Stimulated activated CD8-positive, alpha-beta memory T cell treated with anti-CD3 and anti-CD28 coated beads, Interleukin-4, amount 100 ng/mL, for 24 hours (primary cell): ENCODE data around the gene RYR1.
"Not testable (repeated sequence)": the region's sequence is repeated elsewhere in the genome, so short reads cannot be mapped to it uniquely, and the experiment has no call there.

Experiments
- DNase-seq: peaks from one replicate; pipeline ENCODE4 v3.0.0-alpha.2; 2020; ENCODE audit warnings: low read depth

Gene RYR1

DNA sequence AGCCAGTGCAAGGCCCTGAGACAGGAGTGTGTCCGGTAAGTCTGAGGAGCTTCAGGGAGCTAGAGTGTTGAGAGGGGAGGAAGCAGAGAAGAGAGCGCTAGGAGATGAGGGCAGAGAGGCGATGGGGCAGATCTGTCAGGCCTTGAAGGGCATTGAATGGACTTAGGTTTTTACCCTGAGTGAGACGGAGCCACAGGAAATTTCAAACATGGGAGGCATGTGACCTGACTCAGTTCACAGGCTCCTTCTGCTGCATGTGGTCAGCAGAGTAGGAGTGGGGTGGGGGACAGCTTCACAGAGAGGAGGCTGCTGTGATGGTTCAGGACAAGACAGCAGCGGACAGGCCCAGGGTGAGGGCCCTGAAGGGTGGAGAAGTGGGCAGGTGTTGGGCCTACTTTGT lies 33.1 kb upstream of the RYR1 start:
- no peak for DNase-seq

DNA sequence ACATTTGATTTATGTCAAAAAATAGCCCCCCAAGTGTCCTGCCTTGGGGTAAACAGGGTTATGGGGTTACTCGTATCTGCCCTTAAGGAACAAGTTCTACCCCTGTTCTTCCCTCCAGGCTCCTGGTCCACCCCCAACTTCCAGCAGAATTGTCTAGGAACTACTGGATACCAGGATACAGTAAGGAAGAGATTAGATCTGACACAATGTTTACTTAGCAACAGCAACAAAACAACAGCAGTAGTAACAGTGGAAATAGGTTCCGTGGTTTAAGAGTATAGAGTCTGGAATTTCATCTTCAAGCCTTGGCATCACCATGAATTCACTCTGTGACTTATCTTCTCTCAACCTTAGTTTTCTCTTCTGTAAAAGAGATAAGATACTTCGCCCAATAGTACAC lies 32.3 kb upstream of the RYR1 start:
- no peak for DNase-seq

DNA sequence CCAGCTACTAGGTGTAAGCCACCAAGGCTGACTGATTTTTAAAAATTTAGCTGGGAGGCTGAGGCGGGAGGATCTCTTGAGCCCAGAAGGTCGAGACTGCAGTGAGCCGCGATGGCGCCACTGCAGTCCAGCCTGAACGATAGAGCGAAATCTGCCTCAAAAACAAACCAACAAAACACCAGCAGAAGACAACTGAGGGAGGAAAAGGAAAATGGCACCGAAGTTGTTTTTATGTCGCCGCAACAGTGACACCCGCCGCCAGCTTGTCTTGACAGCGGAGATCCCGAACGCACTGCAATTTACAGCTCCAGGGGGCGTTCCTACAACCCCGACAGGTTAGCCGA lies 30.9 kb upstream of the RYR1 start:
- DNase-seq = no peak

DNA sequence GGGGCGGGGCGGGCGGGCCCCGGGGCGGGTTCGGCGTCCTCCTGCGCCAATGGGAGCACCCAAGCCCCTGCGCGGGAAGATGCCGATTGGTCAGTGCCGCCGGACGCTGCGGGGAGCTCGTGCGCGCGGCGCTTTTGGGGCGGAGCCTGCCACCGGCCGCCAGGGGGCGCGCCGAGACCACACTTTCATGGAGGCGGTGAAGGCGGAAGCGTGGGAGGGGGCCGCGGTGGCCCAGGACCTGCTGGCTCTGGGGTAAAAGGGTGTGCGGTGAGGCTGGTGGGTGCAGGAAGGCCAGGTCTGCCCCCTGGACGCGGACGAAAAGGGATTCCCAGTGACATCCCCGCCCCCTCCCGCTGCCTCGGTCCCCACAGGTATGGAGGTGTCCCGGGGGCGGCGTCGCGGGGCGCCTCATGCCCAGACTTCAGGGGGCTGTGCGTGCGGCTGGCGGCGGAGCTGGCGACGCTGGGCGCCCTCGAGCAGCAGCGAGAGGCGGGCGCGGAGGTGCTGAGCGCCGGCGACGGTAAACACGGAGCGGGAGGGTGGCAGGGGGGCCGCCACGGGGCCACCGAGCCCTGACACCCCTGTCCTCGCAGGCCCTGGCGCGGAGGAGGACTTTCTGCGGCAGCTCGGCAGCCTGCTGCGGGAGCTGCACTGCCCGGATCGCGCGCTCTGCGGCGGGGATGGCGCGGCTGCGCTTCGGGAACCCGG lies 30.4 kb upstream of the RYR1 start, which contains the start of gene FAM98C:
Gene FAM98C, plus strand, starts transcription at position 127 of the 708 bp plus-strand sequence. Its CDS starts 61 bp downstream, at position 188.
- DNase-seq = peak; percentile 94

DNA sequence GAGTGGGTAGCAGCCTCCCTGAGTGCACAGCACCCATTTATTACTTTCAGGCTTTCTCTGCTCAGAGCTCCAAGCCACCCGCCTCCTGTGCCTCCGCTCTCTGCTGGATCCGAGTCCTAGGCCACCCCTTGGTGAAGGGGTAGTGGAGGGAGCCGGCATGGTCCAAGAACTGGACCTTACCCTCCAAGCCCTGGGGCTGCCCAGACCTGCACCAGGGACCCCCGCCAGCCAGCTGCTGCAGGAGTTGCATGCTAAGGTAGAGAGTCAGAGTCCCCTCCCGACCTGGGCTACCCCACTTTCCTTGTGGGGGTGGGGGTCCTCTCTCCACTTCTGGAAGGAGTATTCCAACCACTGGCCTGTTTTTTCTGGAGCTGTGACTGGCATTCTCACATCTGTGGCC lies 28.6 kb upstream of the RYR1 start:
- no peak for DNase-seq

DNA sequence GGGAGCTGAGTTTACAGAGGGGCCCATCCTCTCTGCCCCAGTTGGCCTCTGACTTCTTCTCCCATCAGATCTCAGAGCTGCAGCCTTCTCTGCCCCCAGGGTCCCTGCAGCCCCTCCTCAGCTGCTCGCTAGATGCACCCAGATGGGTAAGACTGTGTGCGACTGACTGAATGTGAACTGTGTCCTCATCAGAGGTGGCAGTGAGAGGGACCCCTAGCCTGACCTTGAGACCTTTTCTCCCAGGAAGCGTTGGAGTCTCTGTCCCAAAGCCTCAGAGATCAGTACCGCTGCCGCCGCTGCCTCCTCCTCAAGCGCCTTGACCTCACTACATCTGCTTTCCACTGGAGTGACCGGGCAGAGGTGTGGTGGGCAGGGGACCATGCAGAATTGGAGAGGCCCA lies 28.2 kb upstream of the RYR1 start:
- DNase-seq = no peak

DNA sequence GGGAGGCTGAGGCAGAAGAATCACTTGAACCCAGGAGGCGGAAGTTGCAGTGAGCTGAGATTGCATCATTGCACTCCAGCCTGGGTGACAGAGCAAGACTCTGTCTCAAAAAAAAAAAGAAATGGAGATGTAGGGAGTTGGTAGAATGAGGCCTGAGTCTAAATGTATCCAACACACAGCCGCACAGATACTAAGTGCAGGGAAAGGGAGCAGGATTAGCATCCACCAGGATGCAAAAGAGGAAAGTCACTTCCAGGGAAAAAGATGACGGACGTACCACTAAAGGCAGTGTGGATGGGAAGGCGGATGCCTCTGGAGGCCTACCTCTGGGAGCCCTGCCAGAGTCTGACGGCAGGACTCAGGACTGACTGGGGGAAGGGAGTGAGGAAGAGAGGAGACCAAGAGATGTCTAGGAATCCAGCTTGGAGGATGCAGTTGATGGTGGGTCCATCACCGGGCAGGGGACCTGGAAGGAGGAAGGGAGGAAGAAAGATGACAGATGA lies 23.8 kb upstream of the RYR1 start:
- no peak for DNase-seq

DNA sequence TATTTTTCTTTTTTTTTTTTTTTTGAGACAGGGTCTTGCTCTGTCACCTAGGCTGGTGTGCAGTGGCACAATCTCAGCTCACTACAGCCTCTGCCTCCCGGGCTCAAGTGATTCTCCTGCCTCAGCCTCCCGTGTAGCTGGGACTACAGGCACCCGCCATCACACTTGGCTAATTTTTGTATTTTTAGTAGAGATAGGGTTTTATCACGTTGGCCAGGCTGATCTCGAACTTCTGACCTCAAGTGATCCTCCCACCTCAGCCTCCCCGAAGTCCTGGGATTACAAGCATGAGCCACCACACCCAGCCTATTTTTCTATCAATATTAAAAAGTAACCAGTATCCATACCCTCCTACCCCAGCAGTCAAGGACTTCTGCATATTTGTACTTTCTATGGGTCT lies 23.1 kb upstream of the RYR1 start:
- DNase-seq = not testable (repeated sequence)

DNA sequence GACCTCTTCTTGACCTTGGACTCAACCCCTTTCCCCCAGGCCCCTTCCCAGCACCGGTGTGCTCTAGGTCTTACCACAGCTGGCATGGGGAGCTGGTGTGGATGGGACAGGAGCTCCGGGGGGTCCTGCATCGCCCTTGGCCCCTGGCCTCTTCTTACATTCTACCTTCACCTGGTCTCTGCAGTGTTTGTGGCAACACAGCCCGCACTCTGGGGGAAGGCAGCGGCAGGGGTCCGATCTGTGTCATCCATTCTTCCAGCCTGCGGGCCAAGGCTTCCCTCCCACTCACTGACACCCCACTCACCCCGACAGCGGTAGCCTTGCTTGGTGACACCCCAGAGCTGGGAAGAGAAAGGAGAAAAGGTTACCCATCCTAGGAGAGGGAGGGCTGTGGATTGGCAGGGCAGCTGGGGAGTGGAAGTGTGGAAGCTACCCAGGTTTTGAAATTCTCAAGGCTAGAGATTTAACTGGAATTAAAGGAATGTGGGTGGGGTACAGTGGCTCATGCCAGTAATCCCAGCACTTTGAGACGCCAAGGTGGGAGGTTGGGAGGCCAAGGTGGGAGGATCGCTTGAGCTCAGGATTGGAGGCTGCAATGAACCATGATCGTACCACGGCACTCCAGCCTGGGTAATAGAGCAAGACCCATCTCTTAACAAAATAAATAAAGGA lies 22.3 kb upstream of the RYR1 start:
- DNase-seq = no peak

DNA sequence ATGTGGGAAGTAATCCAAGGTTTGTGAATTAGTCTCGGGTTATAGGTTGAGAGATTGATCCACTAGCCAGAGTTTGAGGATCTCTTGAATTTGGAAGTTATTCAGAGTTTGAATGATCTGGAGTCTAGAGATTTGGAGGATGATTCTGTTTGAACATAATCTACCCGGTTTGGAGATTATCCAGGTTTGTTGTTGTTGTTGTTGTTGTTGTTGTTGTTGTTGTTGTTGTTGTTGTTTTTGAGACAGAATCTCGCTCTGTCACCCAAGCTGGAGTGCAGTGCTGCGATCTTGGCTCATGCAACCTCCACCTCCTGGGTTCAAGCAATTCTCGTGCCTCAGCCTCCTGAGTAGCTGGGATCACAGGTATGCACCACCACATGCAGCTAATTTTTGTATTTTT lies 21.6 kb upstream of the RYR1 start:
- not testable (repeated sequence) for DNase-seq

DNA sequence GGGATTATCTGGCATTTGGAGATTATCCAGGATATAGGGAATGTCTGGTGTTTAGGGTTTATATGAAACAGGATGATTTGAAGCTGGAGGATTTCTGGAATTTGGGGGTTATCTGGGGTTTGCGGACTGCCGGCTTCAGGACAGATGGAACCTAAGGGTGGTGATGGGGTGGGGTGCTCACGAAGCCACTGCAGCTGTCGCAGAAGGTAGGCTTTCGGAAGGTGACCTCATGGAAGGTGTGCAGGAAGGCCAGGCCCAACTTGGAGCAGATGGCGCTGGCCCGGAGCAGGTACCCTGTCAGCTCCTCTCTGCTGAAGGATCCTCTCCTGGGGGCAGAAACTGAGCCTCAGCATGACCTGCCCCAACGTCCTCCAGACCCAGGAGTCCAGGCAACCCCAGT lies 21.0 kb upstream of the RYR1 start:
- DNase-seq = no peak

DNA sequence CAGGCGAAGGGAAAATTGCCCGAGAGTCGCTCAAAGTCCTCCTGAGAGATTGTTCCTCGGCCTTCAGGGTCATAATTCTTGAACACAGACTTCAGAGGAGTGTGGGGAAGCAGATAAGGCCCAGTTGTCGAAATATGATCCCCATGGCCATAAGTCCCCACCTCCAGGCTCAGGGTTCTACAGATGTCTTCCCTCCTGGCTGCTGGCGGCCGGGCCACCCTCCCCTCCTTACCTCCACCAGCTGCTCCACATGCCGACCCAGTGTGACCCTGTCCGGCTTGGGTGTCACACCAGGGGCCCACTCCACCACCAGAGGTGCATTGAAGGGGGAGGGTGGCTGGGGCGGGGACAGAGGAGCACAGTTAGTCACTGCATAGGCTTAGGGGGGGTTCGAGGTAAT lies 20.5 kb upstream of the RYR1 start:
- DNase-seq = no peak

DNA sequence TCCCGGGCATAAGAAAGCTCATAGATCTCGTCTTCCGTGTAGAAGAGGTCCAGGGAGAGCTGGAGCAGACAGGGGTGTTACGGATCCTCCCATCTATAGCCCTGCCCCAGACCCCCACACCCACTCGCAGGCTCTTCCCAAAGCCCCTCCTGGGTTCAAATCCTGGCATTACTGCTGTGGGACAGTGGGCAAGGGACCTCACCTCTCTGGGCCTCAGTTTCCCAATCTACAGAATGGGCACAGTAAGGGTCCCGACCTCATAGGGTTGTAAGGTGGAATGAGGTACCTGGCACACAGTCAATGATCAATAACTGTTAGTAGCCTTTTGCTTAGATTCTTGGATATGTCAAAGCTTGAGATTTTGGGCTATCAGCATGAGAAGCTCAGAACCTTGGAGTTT lies 20.1 kb upstream of the RYR1 start:
- no peak for DNase-seq

DNA sequence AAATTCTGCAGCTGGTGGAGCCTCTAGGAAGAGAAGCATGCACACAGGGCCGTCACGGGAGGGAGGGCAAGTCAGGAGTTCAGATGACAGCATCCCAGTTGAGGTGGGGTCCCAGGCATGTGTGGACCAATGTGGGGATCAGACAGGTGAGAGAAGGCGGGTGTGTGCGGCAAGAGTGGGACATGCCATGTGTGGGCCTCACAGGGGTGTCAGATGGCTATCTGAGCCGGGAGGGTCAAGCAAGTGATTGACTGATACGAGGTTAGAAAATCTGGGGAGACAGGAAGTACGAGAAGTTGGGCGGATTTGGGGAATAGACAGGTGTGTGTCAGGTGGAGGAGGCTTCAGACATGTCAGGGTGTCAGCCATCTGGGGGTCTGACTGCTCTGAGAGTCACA lies 16.3 kb upstream of the RYR1 start:
- no peak for DNase-seq

DNA sequence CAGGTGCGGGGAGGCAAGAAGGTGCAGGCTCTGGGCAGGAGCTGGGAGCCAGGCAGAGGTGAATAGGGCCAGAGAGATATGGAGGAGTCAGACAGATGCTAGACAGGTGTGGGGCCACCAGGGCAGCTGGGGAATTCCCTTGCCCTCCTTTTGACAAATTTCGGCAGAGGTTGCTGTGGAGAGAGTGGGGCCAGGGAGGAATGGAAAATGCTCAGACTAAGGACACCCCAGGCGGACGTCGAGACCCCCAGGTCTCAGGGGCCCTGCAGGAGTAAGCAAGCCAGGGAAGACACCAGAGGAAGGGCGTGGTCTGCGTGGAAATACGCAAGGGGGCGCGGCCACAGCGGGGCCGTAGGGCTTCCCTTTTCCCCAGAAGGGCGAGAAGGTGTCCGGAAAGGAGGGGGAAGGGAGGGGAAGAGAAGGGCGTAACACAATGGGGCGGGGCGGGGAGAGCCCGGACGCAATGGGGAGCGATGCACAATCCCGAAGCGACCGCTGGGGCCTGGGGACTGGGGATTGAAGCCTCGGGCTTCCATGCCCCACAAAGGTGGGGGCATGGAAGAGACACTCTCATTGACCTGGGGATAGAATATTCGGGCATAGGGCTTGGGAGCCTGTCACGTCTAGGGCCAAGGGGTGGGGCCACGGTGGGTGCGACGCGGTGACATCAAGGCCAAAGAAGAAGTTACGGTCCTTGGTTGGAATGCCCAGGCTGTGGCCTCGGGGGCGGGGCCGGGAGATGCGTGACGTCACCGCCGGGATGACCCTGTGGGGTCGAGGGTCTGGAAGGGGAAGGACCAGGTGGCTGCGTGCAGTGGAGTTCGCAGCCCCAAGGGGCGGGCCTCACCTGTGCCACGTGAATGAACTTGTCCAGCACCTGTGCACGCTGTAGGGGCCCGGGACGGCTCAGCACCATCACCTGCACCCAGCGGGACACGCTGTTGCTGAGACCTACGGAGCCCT lies 15.7 kb upstream of the RYR1 start:
- DNase-seq = peak; percentile 45

DNA sequence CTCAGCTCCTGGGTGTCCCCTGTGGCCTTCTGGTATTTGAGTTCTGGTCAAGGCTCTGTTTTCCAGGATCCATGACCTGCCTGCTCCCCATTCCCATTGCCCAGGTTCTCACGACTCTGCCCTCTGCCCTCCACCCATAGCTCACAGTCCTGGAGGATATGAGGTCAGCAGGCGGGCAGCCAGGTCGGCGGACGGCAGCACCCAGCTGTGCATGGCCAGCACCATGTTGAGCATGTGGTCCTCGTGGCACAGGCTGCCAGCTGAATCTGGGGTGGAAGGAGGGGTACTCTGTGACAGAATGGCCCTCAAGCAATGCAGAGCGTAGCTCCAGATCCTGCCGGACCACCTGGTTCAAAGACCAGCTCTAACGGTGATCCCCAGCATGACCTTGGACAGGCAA lies 12.6 kb upstream of the RYR1 start:
- DNase-seq = no peak

DNA sequence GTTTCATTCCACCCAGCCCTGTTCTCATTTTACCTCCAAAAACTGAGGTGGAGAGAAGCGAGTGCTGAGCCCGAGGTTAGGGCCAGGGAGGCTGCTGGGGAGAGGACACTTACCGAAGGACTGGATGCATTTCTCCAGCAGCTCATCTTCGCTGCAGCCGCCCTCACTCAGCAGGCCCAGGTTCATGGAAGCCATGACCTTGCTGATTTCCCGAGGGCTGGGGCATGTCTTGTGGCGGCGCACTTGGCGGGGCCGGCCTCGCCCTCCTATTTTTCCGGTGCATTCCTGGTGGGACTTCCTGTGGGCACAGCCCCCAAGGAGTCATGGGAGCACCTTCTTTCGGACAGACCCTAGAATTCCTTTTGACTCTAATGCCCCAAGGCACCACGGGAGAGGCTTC lies 11.6 kb upstream of the RYR1 start:
- no peak for DNase-seq

DNA sequence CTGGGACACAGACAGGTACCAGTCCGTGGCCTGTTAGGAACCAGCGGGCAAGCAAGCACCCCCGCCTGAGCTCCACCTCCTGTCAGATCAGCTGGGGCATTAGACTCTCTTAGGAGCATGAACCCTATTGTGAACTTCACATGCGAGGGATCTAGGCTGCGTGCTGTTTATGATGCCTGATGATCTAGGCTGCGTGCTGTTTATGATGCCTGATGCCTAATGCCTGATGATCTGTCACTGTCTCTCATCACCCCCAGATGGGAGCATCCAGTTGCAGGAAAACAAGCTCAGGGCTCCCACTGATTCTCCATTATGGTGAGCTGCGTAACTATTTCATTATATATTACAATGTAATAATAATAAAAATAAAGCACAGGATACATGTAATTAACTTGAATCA lies 11.1 kb upstream of the RYR1 start:
- DNase-seq = no peak

DNA sequence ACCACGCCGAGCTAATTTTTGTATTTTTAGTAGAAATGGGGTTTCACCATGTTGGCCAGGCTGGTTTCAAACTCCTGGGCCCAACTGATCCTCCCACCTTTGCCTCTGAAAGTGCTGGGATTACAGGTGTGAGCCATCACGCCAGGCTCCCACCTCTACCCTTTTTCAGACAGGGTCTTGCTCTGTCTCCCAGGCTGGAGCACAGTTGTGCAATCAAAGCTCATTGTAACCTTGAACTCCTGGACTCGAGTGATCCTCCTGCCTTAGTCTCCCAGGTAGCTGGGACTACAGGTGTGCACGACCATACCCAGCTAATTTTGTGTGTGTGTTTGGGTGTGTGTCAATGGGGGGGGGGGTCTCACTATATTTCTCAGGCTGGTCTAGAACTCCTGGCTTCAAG lies 9.2 kb upstream of the RYR1 start:
- no peak for DNase-seq

DNA sequence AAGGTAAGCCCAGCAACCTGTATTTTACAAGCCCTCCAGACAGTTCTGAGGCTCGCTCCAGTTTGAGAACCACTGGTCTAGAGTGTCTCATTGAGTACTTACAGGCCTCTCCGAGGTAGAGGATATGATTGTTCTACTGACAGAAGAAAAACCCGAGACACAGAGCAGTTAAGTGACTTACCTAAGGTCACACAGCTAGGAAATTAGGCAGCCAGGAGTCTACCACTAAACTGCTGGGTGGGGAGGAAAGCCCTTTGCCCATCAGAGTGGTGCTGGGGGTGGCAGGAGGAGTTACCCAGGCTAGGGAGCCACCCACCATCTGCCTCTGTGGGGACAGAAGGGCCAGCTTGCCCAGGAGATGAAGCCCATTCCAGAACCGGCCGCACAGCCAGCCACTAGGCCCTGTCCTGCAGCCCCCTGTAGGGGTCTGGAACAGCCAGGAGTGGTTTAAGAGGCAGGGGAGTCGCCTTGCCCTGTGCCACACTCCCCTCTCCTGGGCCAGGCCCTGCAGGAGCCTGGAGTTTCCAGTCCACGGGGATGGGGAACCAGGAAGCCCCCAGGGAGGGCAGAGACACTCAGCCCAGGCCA lies 8.2 kb upstream of the RYR1 start:
- no peak for DNase-seq

DNA sequence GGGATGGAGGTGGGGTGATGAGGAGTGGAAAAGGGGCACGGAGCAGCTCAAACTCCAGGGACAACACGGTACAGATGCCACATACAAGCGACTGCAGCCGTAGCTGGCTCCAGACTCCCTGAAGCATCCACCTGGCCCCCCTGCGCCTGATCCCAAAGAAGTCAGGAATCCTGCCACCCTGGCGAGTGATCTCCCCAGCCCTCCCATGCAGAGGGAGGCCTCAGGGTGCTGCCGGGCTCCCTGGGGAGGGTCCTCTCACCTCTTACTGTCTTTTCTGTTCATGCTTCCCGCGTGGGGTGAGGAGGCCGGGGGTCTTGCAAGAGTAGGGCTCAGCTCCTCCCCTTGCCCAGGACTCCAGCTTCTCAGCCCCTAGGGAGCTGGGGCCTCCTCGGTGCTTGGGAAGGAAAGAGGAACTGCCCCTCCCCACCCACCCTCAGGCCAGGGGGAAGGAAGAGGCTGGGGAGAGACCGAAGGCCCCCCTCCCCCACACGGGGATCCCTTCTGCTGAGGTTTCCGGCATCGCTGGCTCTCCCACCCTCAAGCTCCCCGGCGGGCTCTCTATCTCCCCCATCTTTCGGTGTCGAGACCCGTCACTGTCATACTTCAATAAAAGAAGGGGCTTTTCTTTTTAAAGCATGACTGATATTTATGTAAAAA lies 7.6 kb upstream of the RYR1 start, which contains the start of gene RASGRP4:
Gene RASGRP4, minus strand, starts transcription at position 410 of the 657 bp plus-strand sequence. Its CDS starts 128 bp downstream, at position 282.
- DNase-seq = peak; percentile 8
